Germinal center (tissue), 1 donor: ENCODE data around the gene LCE5A.
"Not testable (repeated sequence)": the region's sequence is repeated elsewhere in the genome, so short reads cannot be mapped to it uniquely, and the experiment has no call there.

Experiments used
- DNase-seq: peaks from one replicate; pipeline ENCODE4 v3.0.0; 2012; ENCODE audit warnings: mixed read lengths, low spot score

The LCE5A gene

GRCh38 chr1:152510503-152510902 is at the start of gene LCE5A:
Gene LCE5A (plus strand): TSS chr1:152510803. CDS start chr1:152511535, 732 bp downstream.
- no peak for DNase-seq

GRCh38 chr1:152461544-152461943 is 49.1 kb upstream of the LCE5A start:
- DNase-seq, result peak; percentile 33

- DNase-seq, result no peak
Observed at GRCh38 chr1:152462636-152463035, 48.0 kb upstream of the LCE5A start.

GRCh38 chr1:152466217-152466616 is 44.4 kb upstream of the LCE5A start:
- DNase-seq, result no peak

GRCh38 chr1:152473887-152474537 is 36.6 kb upstream of the LCE5A start:
- no peak for DNase-seq

- peak; percentile 54 for DNase-seq
Observed at GRCh38 chr1:152479792-152480595, 30.6 kb upstream of the LCE5A start.

- DNase-seq, result no peak
Observed at GRCh38 chr1:152481869-152482664, 28.5 kb upstream of the LCE5A start.

GRCh38 chr1:152486400-152487006 is 24.1 kb upstream of the LCE5A start:
- DNase-seq, result peak; percentile 12

GRCh38 chr1:152487871-152488270 is 22.7 kb upstream of the LCE5A start:
- no peak for DNase-seq

GRCh38 chr1:152491537-152491936 is 19.1 kb upstream of the LCE5A start:
- not testable (repeated sequence) for DNase-seq

GRCh38 chr1:152495066-152495675 is 15.4 kb upstream of the LCE5A start:
- DNase-seq, result peak; percentile 32

GRCh38 chr1:152497273-152497672 is 13.3 kb upstream of the LCE5A start:
- DNase-seq, result no peak

GRCh38 chr1:152501704-152502103 is 8.9 kb upstream of the LCE5A start:
- no peak for DNase-seq

- DNase-seq, result no peak
Observed at GRCh38 chr1:152502496-152503180, 8.0 kb upstream of the LCE5A start.

GRCh38 chr1:152505083-152505482 is 5.5 kb upstream of the LCE5A start:
- DNase-seq, result no peak

- no peak for DNase-seq
Observed at GRCh38 chr1:152506899-152507498, 3.6 kb upstream of the LCE5A start.

GRCh38 chr1:152511596-152511995 is 993 bp downstream of the LCE5A start:
- no peak for DNase-seq

- no peak for DNase-seq
Observed at GRCh38 chr1:152513081-152513480, 2.5 kb downstream of the LCE5A start.

- no peak for DNase-seq
Observed at GRCh38 chr1:152514715-152515433, 4.3 kb downstream of the LCE5A start.

GRCh38 chr1:152515434-152515783 is 4.8 kb downstream of the LCE5A start:
- DNase-seq, result no peak
